ENCODE results near the gene ZNF688.

The ZNF688 gene

GRCh38 chr16:30551781-30552180 is 19.7 kb downstream of the ZNF688 start (continued):
- TF ChIP-seq CSRNP3 (CRISPR knock-in tag; IDR thresholded peaks at IDR 0.05): no peak
- no peak for TF ChIP-seq BACH2 (CRISPR knock-in tag; IDR thresholded peaks at IDR 0.05; ENCODE audit: borderline replicate concordance)

GRCh38 chr16:30548416-30549253 is 22.9 kb downstream of the ZNF688 start:
- no peak; the same call in 2 of the 3 replicates for ATAC-seq

GRCh38 chr16:30546115-30546514 is 25.4 kb downstream of the ZNF688 start:
- TF ChIP-seq TCF4 (CRISPR knock-in tag; IDR thresholded peaks at IDR 0.05; ENCODE audit: borderline replicate concordance) (no peak), SNAI2 (CRISPR knock-in tag; IDR thresholded peaks at IDR 0.05) (no peak), OSR1 (CRISPR knock-in tag; IDR thresholded peaks at IDR 0.05) (no peak), CREB5 (CRISPR knock-in tag; IDR thresholded peaks at IDR 0.05; ENCODE audit: low read depth) (no peak), ZNF565 (CRISPR knock-in tag; conservative IDR thresholded peaks at IDR 0.05; ENCODE audit: low read depth) (no peak), CSRNP3 (CRISPR knock-in tag; IDR thresholded peaks at IDR 0.05) (no peak), RARB (CRISPR knock-in tag; IDR thresholded peaks at IDR 0.05) (no peak), ZNF70 (CRISPR knock-in tag; IDR thresholded peaks at IDR 0.05) (no peak), TOX (CRISPR knock-in tag; IDR thresholded peaks at IDR 0.05; ENCODE audit: borderline replicate concordance) (no peak)
- ATAC-seq: no peak

More at GRCh38 chr16:30548416-30549253, 22.9 kb downstream of the ZNF688 start:
- TF ChIP-seq ESRRG (CRISPR knock-in tag; IDR thresholded peaks at IDR 0.05) (no peak), TOX (CRISPR knock-in tag; IDR thresholded peaks at IDR 0.05; ENCODE audit: borderline replicate concordance) (no peak), ZNF565 (CRISPR knock-in tag; conservative IDR thresholded peaks at IDR 0.05; ENCODE audit: low read depth) (no peak), CSRNP3 (CRISPR knock-in tag; IDR thresholded peaks at IDR 0.05) (no peak), POU6F1 (CRISPR knock-in tag; IDR thresholded peaks at IDR 0.05; ENCODE audit: borderline replicate concordance, low read depth) (no peak), OSR1 (CRISPR knock-in tag; IDR thresholded peaks at IDR 0.05) (no peak), ZNF8 (CRISPR knock-in tag; IDR thresholded peaks at IDR 0.05) (no peak), GLIS3 (CRISPR knock-in tag; IDR thresholded peaks at IDR 0.05) (no peak), CSDC2 (CRISPR knock-in tag; IDR thresholded peaks at IDR 0.05) (no peak)

- ATAC-seq: no peak
- TF ChIP-seq ZFP30 (CRISPR knock-in tag; IDR thresholded peaks at IDR 0.05) (no peak), ZNF8 (CRISPR knock-in tag; IDR thresholded peaks at IDR 0.05) (no peak), SNAI2 (CRISPR knock-in tag; IDR thresholded peaks at IDR 0.05) (no peak), GLIS3 (CRISPR knock-in tag; IDR thresholded peaks at IDR 0.05) (no peak), PPARA (CRISPR knock-in tag; IDR thresholded peaks at IDR 0.05; ENCODE audit: borderline replicate concordance) (no peak), TSHZ2 (CRISPR knock-in tag; IDR thresholded peaks at IDR 0.05) (no peak), BACH2 (CRISPR knock-in tag; IDR thresholded peaks at IDR 0.05; ENCODE audit: borderline replicate concordance) (no peak), ZFP3 (CRISPR knock-in tag; IDR thresholded peaks at IDR 0.05) (no peak), ARNTL (CRISPR knock-in tag; IDR thresholded peaks at IDR 0.05; ENCODE audit: borderline replicate concordance, low read depth) (no peak), CSDC2 (CRISPR knock-in tag; IDR thresholded peaks at IDR 0.05) (no peak), RARB (CRISPR knock-in tag; IDR thresholded peaks at IDR 0.05) (no peak), ISL1 (CRISPR knock-in tag; IDR thresholded peaks at IDR 0.05) (no peak), CSRNP3 (CRISPR knock-in tag; IDR thresholded peaks at IDR 0.05) (no peak)
Observed at GRCh38 chr16:30543067-30543466, 28.4 kb downstream of the ZNF688 start.
